ENCODE measurements around the gene SCYL2.
A peak's percentile ranks its signal among the peaks of the same experiment; 100 is the strongest.

The SCYL2 gene

DNA sequence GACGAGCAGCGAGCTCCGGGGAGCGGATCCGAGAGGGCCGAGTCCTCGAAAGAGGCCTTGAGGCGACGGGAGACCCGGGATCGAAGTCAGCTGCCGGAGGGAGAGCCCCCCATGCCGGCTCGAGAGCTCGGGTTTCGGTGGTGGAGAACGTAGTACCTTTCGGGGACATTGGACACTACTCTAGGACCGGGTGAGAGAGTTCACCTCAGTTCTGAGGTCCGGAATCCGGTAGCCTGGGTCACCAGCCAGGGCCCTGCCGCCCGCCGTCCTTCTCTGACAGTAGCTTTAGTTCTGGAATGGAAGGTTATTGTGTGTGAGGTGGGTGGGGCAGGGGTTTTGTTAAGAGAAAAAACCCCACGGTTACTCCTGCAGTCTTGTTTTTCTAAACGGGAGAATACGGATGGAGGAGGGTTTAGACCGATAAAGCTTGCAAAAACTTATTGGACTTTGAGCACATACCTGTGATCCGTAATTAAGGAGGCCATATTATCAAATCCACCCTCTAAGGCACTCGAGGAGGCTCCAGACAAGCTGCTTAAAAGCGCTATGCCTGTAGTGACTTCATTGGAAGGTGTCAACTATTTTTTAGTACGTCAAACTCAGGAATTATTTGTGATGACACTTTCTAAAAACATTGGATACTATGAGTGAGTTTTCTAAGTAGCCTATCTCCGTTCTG lies 765 bp downstream of the SCYL2 start:
- peak overlapping the region; percentile 95 for H3K4me3 ChIP-seq (ENCODE audit: low read depth, low read length)
- TF ChIP-seq, protein P1, sequence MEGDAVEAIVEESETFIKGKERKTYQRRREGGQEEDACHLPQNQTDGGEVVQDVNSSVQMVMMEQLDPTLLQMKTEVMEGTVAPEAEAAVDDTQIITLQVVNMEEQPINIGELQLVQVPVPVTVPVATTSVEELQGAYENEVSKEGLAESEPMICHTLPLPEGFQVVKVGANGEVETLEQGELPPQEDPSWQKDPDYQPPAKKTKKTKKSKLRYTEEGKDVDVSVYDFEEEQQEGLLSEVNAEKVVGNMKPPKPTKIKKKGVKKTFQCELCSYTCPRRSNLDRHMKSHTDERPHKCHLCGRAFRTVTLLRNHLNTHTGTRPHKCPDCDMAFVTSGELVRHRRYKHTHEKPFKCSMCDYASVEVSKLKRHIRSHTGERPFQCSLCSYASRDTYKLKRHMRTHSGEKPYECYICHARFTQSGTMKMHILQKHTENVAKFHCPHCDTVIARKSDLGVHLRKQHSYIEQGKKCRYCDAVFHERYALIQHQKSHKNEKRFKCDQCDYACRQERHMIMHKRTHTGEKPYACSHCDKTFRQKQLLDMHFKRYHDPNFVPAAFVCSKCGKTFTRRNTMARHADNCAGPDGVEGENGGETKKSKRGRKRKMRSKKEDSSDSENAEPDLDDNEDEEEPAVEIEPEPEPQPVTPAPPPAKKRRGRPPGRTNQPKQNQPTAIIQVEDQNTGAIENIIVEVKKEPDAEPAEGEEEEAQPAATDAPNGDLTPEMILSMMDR (IDR thresholded peaks at IDR 0.05; ENCODE audit: insufficient read depth, low read length, missing control alignments): no peak
- POLR2A ChIA-PET: interaction anchor here (0.8 to 1.4 kb wide), 2 partner anchors 11 to 68 kb away, joined by 4 to 5 read pairs; no protein-coding TSS in a partner anchor
- CTCF ChIA-PET: interaction anchor here (0.6 to 1.9 kb wide), 6 partner anchors 9 to 137 kb away, joined by 3 to 6 read pairs (median 4); no protein-coding TSS in a partner anchor
- DNase-seq (ENCODE audit: low read depth, low spot score): no peak

GRCh38 chr12:100268835-100269564 lies 2.0 kb downstream of the SCYL2 start:
- ChIA-PET CTCF (interaction anchor here (0.7 to 1.9 kb wide), 2 partner anchors 7 to 21 kb away, joined by 3 to 6 read pairs; no protein-coding TSS in a partner anchor), POLR2A (no interaction called here)
- peak overlapping the region; percentile 95 for H3K4me3 ChIP-seq (ENCODE audit: low read depth, low read length)
- no peak for DNase-seq (ENCODE audit: low read depth, low spot score)
- TF ChIP-seq, protein P1 (IDR thresholded peaks at IDR 0.05; ENCODE audit: insufficient read depth, low read length, missing control alignments): no peak

DNA sequence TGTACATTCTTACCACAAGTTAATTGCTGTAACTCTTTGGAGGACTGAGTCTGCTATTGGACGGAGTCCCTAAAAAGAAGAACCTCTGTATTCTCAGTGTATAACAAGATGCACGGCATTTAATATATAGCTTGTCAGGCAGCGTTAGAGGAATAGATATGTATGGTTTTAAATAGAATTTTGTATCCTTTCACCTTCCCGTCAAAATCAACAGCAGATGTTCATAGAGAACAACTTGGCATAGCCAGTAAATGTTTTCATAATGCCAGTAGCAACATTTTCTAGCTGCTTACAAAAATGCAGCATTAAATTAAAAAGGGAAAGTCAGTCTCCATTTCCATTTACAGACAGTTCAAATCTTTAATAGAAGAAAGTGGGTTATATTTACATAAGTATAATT lies 6.8 kb downstream of the SCYL2 start:
- no peak overlapping the region for H3K4me3 ChIP-seq (ENCODE audit: low read depth, low read length)
- ChIA-PET CTCF (interaction anchor here (0.9 to 1.4 kb wide), 3 partner anchors 11 to 282 kb away, joined by 3 to 5 read pairs (median 3); no protein-coding TSS in a partner anchor), POLR2A (no interaction called here)
- TF ChIP-seq, protein P1 (IDR thresholded peaks at IDR 0.05; ENCODE audit: insufficient read depth, low read length, missing control alignments): no peak
- DNase-seq (ENCODE audit: low read depth, low spot score): no peak

- POLR2A ChIA-PET: no interaction called here
- H3K4me3 ChIP-seq (ENCODE audit: low read depth, low read length): no peak overlapping the region
- TF ChIP-seq, protein P1 (IDR thresholded peaks at IDR 0.05; ENCODE audit: insufficient read depth, low read length, missing control alignments): no peak
- CTCF ChIA-PET: interaction anchor here (0.9 to 1.4 kb wide), 2 partner anchors 45 to 281 kb away, joined by 3 to 5 read pairs; no protein-coding TSS in a partner anchor
- DNase-seq (ENCODE audit: low read depth, low spot score): no peak
Measured at GRCh38 chr12:100274291-100274690, 7.3 kb downstream of the SCYL2 start.

DNA sequence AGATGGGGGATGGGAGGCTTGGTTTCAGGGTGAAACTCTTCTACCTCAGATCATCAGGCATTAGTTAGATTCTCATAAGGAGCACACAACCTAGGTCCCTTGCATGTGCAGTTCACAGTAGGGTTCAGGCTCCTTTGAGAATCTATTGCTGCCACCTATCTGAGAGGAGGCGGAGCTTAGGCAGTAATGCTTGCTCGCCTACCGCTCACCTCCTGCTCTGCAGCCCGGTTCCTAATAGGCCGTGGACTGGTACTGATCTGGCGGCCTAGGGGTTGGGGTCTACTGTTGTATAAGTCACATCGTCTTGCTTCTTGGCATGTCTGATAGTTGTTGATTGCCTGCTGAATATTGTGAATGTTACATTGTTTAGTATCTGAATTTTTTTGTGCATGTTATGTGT lies 12.2 kb downstream of the SCYL2 start:
- ChIA-PET POLR2A (interaction anchor here (1.0 kb wide), 1 partner anchor 12 kb away, joined by 4 read pairs; the partner anchor contains the start of genes DEPDC4 and SCYL2), CTCF (interaction anchor here (0.9 to 1.5 kb wide), 2 partner anchors 12 to 30 kb away, joined by 3 to 4 read pairs; partner anchors contain the start of genes DEPDC4 and SCYL2)
- TF ChIP-seq, protein P1 (IDR thresholded peaks at IDR 0.05; ENCODE audit: insufficient read depth, low read length, missing control alignments): no peak
- H3K4me3 ChIP-seq (ENCODE audit: low read depth, low read length): no peak overlapping the region
- no peak for DNase-seq (ENCODE audit: low read depth, low spot score)

All from AG04449 (cell line).